OCI-LY3 (cell line): ENCODE data around the gene PLA2G4E.
A peak's percentile ranks its signal among the peaks of the same experiment; 100 is the strongest.

Experiments used
- H2AFZ ChIP-seq: fragments of 200-600, 300-600 bp; shearing (Covaris generic); 2 replicates; pipeline ENCODE4 v1.6.0; 2014; ENCODE audit warnings: antibody characterized with exemption, low read depth, low read length
- H3K27ac ChIP-seq: fragments of 200-600, 300-600 bp; sonication (generic); 2 replicates; pipeline ENCODE4 v1.5.1; 2014; ENCODE audit warnings: mild to moderate bottlenecking, low read length, moderate library complexity, mixed read lengths
- H3K27me3 ChIP-seq: fragments of 200-600, 300-600 bp; sonication (generic); 2 replicates; pipeline ENCODE4 v1.6.1; 2014; ENCODE audit warnings: low read depth, low read length, mixed read lengths
- H3K36me3 ChIP-seq: fragments of 200-600, 300-600 bp; sonication (generic); replicated peaks from 2 replicates; pipeline ENCODE3; 2014; ENCODE audit warnings: low read depth, low read length, mixed read lengths
- H3K4me1 ChIP-seq: fragments of 300-600, 200-600 bp; sonication (generic); 2 replicates; pipeline ENCODE4 v1.6.1; 2014; ENCODE audit warnings: low read length, mixed read lengths
- H3K4me2 ChIP-seq: fragments of 200-600, 300-600 bp; sonication (generic); 2 replicates; pipeline ENCODE4 v1.6.1; 2014; ENCODE audit warnings: low read length, mixed read lengths
- H3K4me3 ChIP-seq: fragments of 300-600, 200-600 bp; sonication (generic); 2 replicates; pipeline ENCODE4 v1.5.1; 2014; ENCODE audit warnings: antibody characterized with exemption, mild to moderate bottlenecking, low read length, moderate library complexity
- H3K79me2 ChIP-seq: fragments of 300-600, 200-600 bp; shearing (Covaris generic); 2 replicates; pipeline ENCODE4 v1.6.1; 2014; ENCODE audit warnings: mild to moderate bottlenecking, low read length, mixed read lengths
- H3K9ac ChIP-seq: fragments of 300-600, 200-600 bp; shearing (Covaris generic); 2 replicates; pipeline ENCODE4 v1.6.0; 2014; ENCODE audit warnings: mild to moderate bottlenecking, low read length, moderate library complexity
- H3K9me3 ChIP-seq: fragments of 200-600, 300-600 bp; shearing (Covaris generic); 2 replicates; pipeline ENCODE4 v1.6.1; 2014; ENCODE audit warnings: low read length, mixed read lengths; ENCODE audit not compliant: insufficient read depth
- H4K20me1 ChIP-seq: fragments of 200-600, 300-600 bp; sonication (generic); 2 replicates; pipeline ENCODE4 v1.6.1; 2016; ENCODE audit warnings: low read length, mixed read lengths; ENCODE audit not compliant: insufficient read depth
- CTCF ChIP-seq: fragments of 200-600, 300-600 bp; sonication (generic); IDR thresholded peaks from 2 replicates; pipeline ENCODE4 v1.5.1; 2014; ENCODE audit warnings: antibody characterized with exemption, low read length, low read depth
- EZH2phosphoT487 ChIP-seq: fragments of 200-600 bp; shearing (Covaris generic); IDR thresholded peaks from 2 replicates; pipeline ENCODE4 v1.6.1; 2018; ENCODE audit warnings: antibody characterized with exemption, mixed run types, low read depth

Gene PLA2G4E

GRCh38 chr15:42037656-42038055 lies 16.8 kb upstream of the PLA2G4E start:
- Histone ChIP-seq H3K9me3 (no peaks in the 10 kb centered on the region), H3K79me2 (no peaks in the 10 kb centered on the region), H3K4me2 (no peak overlapping the region), H3K27ac (no peak overlapping the region), H4K20me1 (no peaks in the 10 kb centered on the region), H3K4me3 (no peak overlapping the region), H2AFZ (no peak overlapping the region), H3K9ac (no peak overlapping the region), H3K27me3 (no peaks in the 10 kb centered on the region), H3K36me3 (no peaks in the 10 kb centered on the region), H3K4me1 (peaks cover 41% of the 10 kb centered on the region)
- no peak for TF ChIP-seq CTCF
- no peak for TF ChIP-seq EZH2phosphoT487

- H3K4me1 ChIP-seq: peaks cover 48% of the 10 kb centered on the region
- TF ChIP-seq EZH2phosphoT487: no peak
- H3K4me2 ChIP-seq: no peak overlapping the region
- no peaks in the 10 kb centered on the region for H3K36me3 ChIP-seq
- H2AFZ ChIP-seq: no peak overlapping the region
- H3K4me3 ChIP-seq: no peak overlapping the region
- no peaks in the 10 kb centered on the region for H3K27me3 ChIP-seq
- no peak overlapping the region for H3K9ac ChIP-seq
- no peak overlapping the region for H3K27ac ChIP-seq
- no peaks in the 10 kb centered on the region for H3K79me2 ChIP-seq
- 0 out of 2 replicates have a peak, but pooled peaks cover 3% of the 10 kb centered on the region for H3K9me3 ChIP-seq
- H4K20me1 ChIP-seq: no peaks in the 10 kb centered on the region
These were observed 16.1 kb upstream of the PLA2G4E start for GRCh38 chr15:42036966-42037365.

- Histone ChIP-seq H3K36me3 (peaks cover 3% of the 10 kb centered on the region), H2AFZ (no peak overlapping the region), H3K27ac (peak overlapping the region; percentile 88), H3K4me3 (peak overlapping the region; percentile 61; the same call in 1 of the 2 replicates), H3K9me3 (0 out of 2 replicates have a peak, but pooled peaks cover 9% of the 10 kb centered on the region), H3K4me1 (peaks cover 50% of the 10 kb centered on the region), H3K27me3 (no peaks in the 10 kb centered on the region), H3K4me2 (peak overlapping the region; percentile 78), H3K79me2 (no peaks in the 10 kb centered on the region), H4K20me1 (no peaks in the 10 kb centered on the region), H3K9ac (peak overlapping the region; percentile 23; the same call in 1 of the 2 replicates)
- TF ChIP-seq CTCF: no peak
These were observed 15.5 kb upstream of the PLA2G4E start for GRCh38 chr15:42036112-42036905.

- H2AFZ ChIP-seq: no peak overlapping the region
- H3K27me3 ChIP-seq: no peaks in the 10 kb centered on the region
- H3K36me3 ChIP-seq: peaks cover 3% of the 10 kb centered on the region
- H3K4me2 ChIP-seq: peak overlapping the region; percentile 78
- peak overlapping the region; percentile 57; the same call in 1 of the 2 replicates for H3K9ac ChIP-seq
- H3K27ac ChIP-seq: peak overlapping the region; percentile 88
- TF ChIP-seq CTCF (no peak), EZH2phosphoT487 (no peak)
- H3K9me3 ChIP-seq: 0 out of 2 replicates have a peak, but pooled peaks cover 9% of the 10 kb centered on the region
- H4K20me1 ChIP-seq: no peaks in the 10 kb centered on the region
- no peaks in the 10 kb centered on the region for H3K79me2 ChIP-seq
- peak overlapping the region; percentile 61 for H3K4me3 ChIP-seq
- peaks cover 50% of the 10 kb centered on the region for H3K4me1 ChIP-seq
These were observed 14.6 kb upstream of the PLA2G4E start for GRCh38 chr15:42035435-42035761.
